HEK293 (cell line): ENCODE measurements around the gene MRPL43.

Experiments used
- CTCF ChIP-seq: fragments of 450-650 bp; formaldehyde crosslinking; IDR thresholded peaks from 2 replicates; pipeline ENCODE4 v1.5.1; 2016; ENCODE audit warnings: missing biosample characterization, missing genetic modification characterization
- HOXA7 ChIP-seq: sonication (generic); formaldehyde crosslinking; IDR thresholded peaks from 2 replicates; pipeline ENCODE4 v1.8.1; 2022; ENCODE audit warnings: missing genetic modification reagents, borderline replicate concordance
- HOXC10 ChIP-seq: sonication (generic); formaldehyde crosslinking; IDR thresholded peaks from 2 replicates; pipeline ENCODE4 v1.8.1; 2023; ENCODE audit warnings: mild to moderate bottlenecking, missing genetic modification reagents
- HOXD13 ChIP-seq: sonication (generic); formaldehyde crosslinking; IDR thresholded peaks from 2 replicates; pipeline ENCODE4 v1.8.0; 2022; ENCODE audit warnings: missing genetic modification reagents, borderline replicate concordance
- OVOL3 ChIP-seq: fragments of 450-650 bp; formaldehyde crosslinking; IDR thresholded peaks from 2 replicates; pipeline ENCODE4 v1.5.1; 2016; ENCODE audit warnings: missing biosample characterization, missing genetic modification characterization
- PRDM1 ChIP-seq: fragments of 450-650 bp; formaldehyde crosslinking; IDR thresholded peaks from 2 replicates; pipeline ENCODE4; 2016; ENCODE audit warnings: missing biosample characterization, missing genetic modification characterization
- SCRT1 ChIP-seq: fragments of 450-650 bp; formaldehyde crosslinking; IDR thresholded peaks from 2 replicates; pipeline ENCODE4 v1.5.1; 2016; ENCODE audit warnings: missing biosample characterization, missing genetic modification characterization, borderline replicate concordance
- SCRT2 ChIP-seq: fragments of 450-650 bp; formaldehyde crosslinking; IDR thresholded peaks from 2 replicates; pipeline ENCODE4 v1.5.1; 2016; ENCODE audit warnings: missing biosample characterization, missing genetic modification characterization
- TRIM28 ChIP-seq: IDR thresholded peaks from 2 replicates; pipeline ENCODE4 v1.6.1; 2011; ENCODE audit warnings: low read length, control low read depth, borderline replicate concordance
- ZBTB11 ChIP-seq: fragments of 450-650 bp; formaldehyde crosslinking; conservative IDR thresholded peaks from 2 replicates; pipeline ENCODE4 v1.5.1; 2016; ENCODE audit warnings: low read depth, missing biosample characterization, missing genetic modification characterization
- ZBTB20 ChIP-seq: fragments of 450-650 bp; formaldehyde crosslinking; IDR thresholded peaks from 2 replicates; pipeline ENCODE4 v1.5.1; 2016; ENCODE audit warnings: missing biosample characterization, missing genetic modification characterization
- ZBTB8A ChIP-seq: fragments of 450-650 bp; formaldehyde crosslinking; IDR thresholded peaks from 2 replicates; pipeline ENCODE4 v1.5.1; 2016; ENCODE audit warnings: missing biosample characterization, missing genetic modification characterization
- ZEB2 ChIP-seq: fragments of 450-650 bp; formaldehyde crosslinking; IDR thresholded peaks from 2 replicates; pipeline ENCODE4 v1.5.1; 2016; ENCODE audit warnings: missing biosample characterization, missing genetic modification characterization
- ZFHX2 ChIP-seq: fragments of 450-650 bp; formaldehyde crosslinking; conservative IDR thresholded peaks from 2 replicates; pipeline ENCODE4 v1.5.1; 2016; ENCODE audit warnings: missing biosample characterization, missing genetic modification characterization
- ZFP3 ChIP-seq: fragments of 450-650 bp; formaldehyde crosslinking; IDR thresholded peaks from 2 replicates; pipeline ENCODE4 v1.5.1; 2016; ENCODE audit warnings: low read depth, missing biosample characterization, missing genetic modification characterization
- ZNF112 ChIP-seq: fragments of 450-650 bp; formaldehyde crosslinking; IDR thresholded peaks from 2 replicates; pipeline ENCODE4 v1.5.0; 2017; ENCODE audit warnings: missing biosample characterization, missing genetic modification characterization
- ZNF19 ChIP-seq: fragments of 450-650 bp; formaldehyde crosslinking; IDR thresholded peaks from 2 replicates; pipeline ENCODE4; 2016; ENCODE audit warnings: missing biosample characterization, missing genetic modification characterization, low read depth
- ZNF221 ChIP-seq: fragments of 450-650 bp; formaldehyde crosslinking; IDR thresholded peaks from 2 replicates; pipeline ENCODE4 v1.5.1; 2017; ENCODE audit warnings: missing biosample characterization, missing genetic modification characterization, borderline replicate concordance
- ZNF302 ChIP-seq: fragments of 450-650 bp; formaldehyde crosslinking; IDR thresholded peaks from 2 replicates; pipeline ENCODE4 v1.5.1; 2016; ENCODE audit warnings: missing biosample characterization, missing genetic modification characterization, low read depth
- ZNF362 ChIP-seq: fragments of 450-650 bp; formaldehyde crosslinking; IDR thresholded peaks from 2 replicates; pipeline ENCODE4 v1.5.1; 2016; ENCODE audit warnings: missing biosample characterization, missing genetic modification characterization
- ZNF404 ChIP-seq: fragments of 450-650 bp; formaldehyde crosslinking; IDR thresholded peaks from 2 replicates; pipeline ENCODE4 v1.5.1; 2017; ENCODE audit warnings: missing biosample characterization, missing genetic modification characterization
- ZNF549 ChIP-seq: fragments of 450-650 bp; IDR thresholded peaks from 2 replicates; pipeline ENCODE4 v1.5.1; 2018; ENCODE audit warnings: missing biosample characterization, missing genetic modification characterization, mild to moderate bottlenecking, inconsistent platforms, moderate library complexity
- ZNF555 ChIP-seq: fragments of 450-650 bp; formaldehyde crosslinking; conservative IDR thresholded peaks from 2 replicates; pipeline ENCODE4 v1.5.1; 2017; ENCODE audit warnings: missing biosample characterization, mild to moderate bottlenecking, missing genetic modification characterization, inconsistent platforms
- ZNF580 ChIP-seq: fragments of 450-650 bp; formaldehyde crosslinking; IDR thresholded peaks from 2 replicates; pipeline ENCODE4 v1.5.1; 2016; ENCODE audit warnings: missing biosample characterization, missing genetic modification characterization
- ZNF585B ChIP-seq: fragments of 450-650 bp; formaldehyde crosslinking; IDR thresholded peaks from 2 replicates; pipeline ENCODE4 v1.5.1; 2016; ENCODE audit warnings: missing biosample characterization, missing genetic modification characterization
- ZNF623 ChIP-seq: fragments of 450-650 bp; formaldehyde crosslinking; IDR thresholded peaks from 2 replicates; pipeline ENCODE4 v1.5.1; 2016; ENCODE audit warnings: missing biosample characterization, missing genetic modification characterization
- ZNF747 ChIP-seq: fragments of 450-650 bp; formaldehyde crosslinking; IDR thresholded peaks from 2 replicates; pipeline ENCODE4 v1.5.1; 2016; ENCODE audit warnings: missing biosample characterization, missing genetic modification characterization
- ZSCAN16 ChIP-seq: fragments of 450-650 bp; formaldehyde crosslinking; IDR thresholded peaks from 2 replicates; pipeline ENCODE4 v1.5.1; 2016; ENCODE audit warnings: missing biosample characterization, missing genetic modification characterization
- ZSCAN4 ChIP-seq: fragments of 450-650 bp; formaldehyde crosslinking; IDR thresholded peaks from 2 replicates; pipeline ENCODE4 v1.5.1; 2017; ENCODE audit warnings: missing biosample characterization, missing genetic modification characterization
- ZSCAN5A ChIP-seq: fragments of 450-650 bp; formaldehyde crosslinking; IDR thresholded peaks from 2 replicates; pipeline ENCODE4 v1.5.1; 2016; ENCODE audit warnings: missing biosample characterization, missing genetic modification characterization

The MRPL43 gene

DNA sequence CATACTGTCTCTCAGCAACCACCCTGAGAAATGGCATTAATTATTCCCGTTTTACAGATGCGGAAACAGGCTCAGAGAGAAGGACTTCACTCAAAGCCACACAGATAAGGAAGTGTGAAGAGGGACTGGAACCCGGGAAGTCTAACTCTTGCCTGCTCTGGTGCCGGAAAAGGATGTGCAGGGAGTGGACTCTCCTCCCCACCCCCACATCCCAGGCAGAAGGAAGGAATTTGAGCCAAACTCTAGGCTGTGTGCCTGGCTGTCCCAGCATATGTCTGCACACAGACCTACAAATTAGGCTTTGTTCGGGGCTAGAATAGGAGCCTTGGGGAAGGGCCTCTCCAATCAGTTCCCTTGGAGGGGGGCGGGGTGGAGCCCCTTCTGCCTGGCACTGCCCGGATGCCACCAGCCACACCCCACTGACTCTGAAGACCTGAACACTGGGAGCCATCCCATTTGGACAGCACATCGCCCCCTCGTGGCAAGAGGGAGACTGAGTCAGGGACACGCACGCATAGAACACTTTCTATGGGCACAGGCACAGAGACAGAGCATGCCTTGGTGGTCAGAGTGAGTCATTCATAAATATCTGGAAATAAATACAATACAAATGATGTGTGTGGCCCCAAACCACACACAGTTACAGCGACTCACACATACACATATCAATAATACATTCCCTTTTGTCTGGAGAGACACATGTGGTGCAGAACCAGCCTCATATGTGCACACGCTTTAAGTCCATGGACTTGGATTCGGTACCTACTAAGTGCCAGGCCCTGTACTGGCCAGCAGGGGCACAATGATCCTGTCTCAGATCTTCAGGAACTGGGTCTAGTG lies 25.4 kb upstream of the MRPL43 start (continued):
- TF ChIP-seq ZNF112 (tag by site-specific recombination) (no peak), ZBTB8A (tag by site-specific recombination) (0 out of 2 replicates have a peak, but pooled peaks have one; percentile 17), ZNF623 (tag by site-specific recombination) (no peak), HOXA7 (no peak), ZFP3 (tag by site-specific recombination) (no peak), PRDM1 (tag by site-specific recombination) (no peak), ZNF221 (tag by site-specific recombination) (no peak), ZBTB20 (tag by site-specific recombination) (no peak), ZNF549 (tag by site-specific recombination) (no peak), ZNF302 (tag by site-specific recombination) (no peak), HOXC10 (CRISPR knock-in tag) (no peak), ZFHX2 (no peak), CTCF (peak; percentile 98), ZNF404 (no peak), ZNF19 (tag by site-specific recombination) (no peak), ZSCAN16 (tag by site-specific recombination) (no peak), ZNF585B (tag by site-specific recombination) (no peak), ZEB2 (peak; percentile 70; the same call in 1 of the 2 replicates), OVOL3 (tag by site-specific recombination) (no peak), TRIM28 (0 out of 2 replicates have a peak, but pooled peaks have one; percentile 72), ZBTB11 (tag by site-specific recombination) (no peak), ZNF580 (tag by site-specific recombination) (peak; percentile 25; the same call in 1 of the 2 replicates), ZNF362 (tag by site-specific recombination) (no peak), HOXD13 (CRISPR knock-in tag) (no peak), ZSCAN5A (no peak), SCRT1 (no peak), ZSCAN4 (tag by site-specific recombination) (no peak), SCRT2 (tag by site-specific recombination) (no peak), ZNF555 (tag by site-specific recombination) (no peak), ZNF747 (no peak)
